Fibroblast of gingiva (primary cell): ENCODE data around the gene CETP.
A peak's percentile ranks its signal among the peaks of the same experiment; 100 is the strongest.
"Not testable (repeated sequence)": the region's sequence is repeated elsewhere in the genome, so short reads cannot be mapped to it uniquely, and the experiment has no call there.

Experiments
- DNase-seq: peaks from one replicate; pipeline ENCODE4 v3.0.0-alpha.2; 2011; ENCODE audit warnings: low read depth

The CETP gene

GRCh38 chr16:56934599-56935145, 27.1 kb upstream of the CETP start:
- DNase-seq: not testable (repeated sequence)

- no peak for DNase-seq
These were observed 26.5 kb upstream of the CETP start for GRCh38 chr16:56935201-56935600.

DNA sequence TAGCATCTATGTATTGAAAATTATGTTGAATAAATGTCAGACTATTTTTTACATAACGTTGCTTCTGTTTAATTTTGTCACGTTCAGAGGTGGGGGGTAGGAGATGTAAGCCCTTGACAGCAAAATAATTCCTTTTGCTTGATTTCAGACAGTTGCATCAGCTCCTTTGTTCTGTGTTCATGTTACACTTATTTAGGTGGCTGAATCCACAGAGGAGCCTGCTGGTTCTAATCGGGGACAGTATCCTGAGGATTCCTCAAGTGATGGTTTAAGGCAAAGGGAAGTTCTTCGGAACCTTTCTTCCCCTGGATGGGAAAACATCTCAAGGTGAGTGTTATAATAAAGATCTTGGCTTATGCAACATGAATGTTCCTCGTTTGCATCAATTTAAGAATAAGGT, 25.3 kb upstream of the CETP start:
- no peak for DNase-seq

DNA sequence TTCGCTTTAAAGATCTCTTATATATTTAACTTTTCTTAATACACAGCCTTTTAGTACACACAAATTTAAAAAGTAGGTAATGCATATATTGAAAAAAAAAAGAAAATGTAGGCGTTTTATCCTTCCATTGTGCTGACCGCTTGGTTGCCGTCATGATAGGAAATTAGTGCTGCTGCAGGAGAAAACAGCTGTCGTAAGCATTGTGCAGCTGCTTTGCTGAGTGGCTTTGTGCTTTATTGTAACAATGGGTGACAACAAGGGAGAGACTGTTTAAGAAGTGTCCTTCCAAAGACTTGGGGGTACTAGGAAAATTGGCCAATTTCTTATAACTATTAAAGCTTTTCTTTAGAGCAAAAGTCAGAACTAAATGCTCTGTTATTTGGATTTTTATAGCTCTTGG, 24.8 kb upstream of the CETP start:
- no peak for DNase-seq

DNA sequence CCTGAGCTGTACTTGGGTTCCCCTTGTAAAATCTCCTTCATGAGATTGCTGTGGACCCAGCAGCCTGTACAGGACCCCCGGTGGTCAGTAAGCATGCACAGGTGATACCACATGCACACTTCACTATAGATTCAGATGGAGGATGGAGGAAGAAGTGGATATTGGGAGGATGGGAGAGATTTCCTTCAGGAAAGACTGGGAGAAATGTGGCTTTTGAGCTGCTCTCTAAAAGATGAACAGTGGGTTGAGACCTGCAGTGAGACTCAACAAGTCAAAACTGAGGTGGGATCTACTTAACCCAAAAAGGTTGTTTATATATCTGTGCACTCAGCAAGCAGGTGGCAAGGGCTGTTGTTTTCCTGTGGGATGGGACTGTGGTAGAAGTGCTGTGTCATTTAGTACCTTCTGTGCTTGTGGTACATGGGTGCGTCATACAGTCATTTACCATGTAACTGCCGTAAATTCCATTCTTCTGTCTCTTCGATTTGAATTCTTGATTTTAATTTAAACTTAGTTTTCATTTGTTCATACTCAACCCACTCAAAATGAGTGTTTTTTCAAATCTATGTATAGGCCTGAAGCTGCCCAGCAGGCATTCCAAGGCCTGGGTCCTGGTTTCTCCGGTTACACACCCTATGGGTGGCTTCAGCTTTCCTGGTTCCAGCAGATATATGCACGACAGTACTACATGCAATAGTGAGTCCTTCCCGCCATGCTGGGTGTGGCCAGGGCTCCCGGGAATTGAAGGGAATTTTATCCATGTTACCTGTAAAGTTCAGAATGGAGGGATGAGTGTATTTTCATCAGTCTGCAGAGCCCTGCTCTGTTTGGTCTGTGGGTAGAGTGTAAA, 22.9 kb upstream of the CETP start:
- no peak for DNase-seq

DNA sequence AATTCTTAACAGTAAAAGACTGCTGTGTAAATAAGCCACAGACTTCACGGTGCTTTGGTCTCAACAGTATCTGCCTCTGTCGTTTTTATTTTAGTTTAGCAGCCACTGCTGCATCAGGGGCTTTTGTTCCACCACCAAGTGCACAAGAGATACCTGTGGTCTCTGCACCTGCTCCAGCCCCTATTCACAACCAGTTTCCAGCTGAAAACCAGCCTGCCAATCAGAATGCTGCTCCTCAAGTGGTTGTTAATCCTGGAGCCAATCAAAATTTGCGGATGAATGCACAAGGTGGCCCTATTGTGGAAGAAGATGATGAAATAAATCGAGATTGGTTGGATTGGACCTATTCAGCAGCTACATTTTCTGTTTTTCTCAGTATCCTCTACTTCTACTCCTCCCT, 21.9 kb upstream of the CETP start:
- DNase-seq: no peak

- DNase-seq: no peak
These were observed 20.7 kb upstream of the CETP start for GRCh38 chr16:56941092-56941491.

- no peak for DNase-seq
These were observed 19.9 kb upstream of the CETP start for GRCh38 chr16:56941856-56942331.

- DNase-seq: no peak
These were observed 17.9 kb upstream of the CETP start for GRCh38 chr16:56943761-56944375.

DNA sequence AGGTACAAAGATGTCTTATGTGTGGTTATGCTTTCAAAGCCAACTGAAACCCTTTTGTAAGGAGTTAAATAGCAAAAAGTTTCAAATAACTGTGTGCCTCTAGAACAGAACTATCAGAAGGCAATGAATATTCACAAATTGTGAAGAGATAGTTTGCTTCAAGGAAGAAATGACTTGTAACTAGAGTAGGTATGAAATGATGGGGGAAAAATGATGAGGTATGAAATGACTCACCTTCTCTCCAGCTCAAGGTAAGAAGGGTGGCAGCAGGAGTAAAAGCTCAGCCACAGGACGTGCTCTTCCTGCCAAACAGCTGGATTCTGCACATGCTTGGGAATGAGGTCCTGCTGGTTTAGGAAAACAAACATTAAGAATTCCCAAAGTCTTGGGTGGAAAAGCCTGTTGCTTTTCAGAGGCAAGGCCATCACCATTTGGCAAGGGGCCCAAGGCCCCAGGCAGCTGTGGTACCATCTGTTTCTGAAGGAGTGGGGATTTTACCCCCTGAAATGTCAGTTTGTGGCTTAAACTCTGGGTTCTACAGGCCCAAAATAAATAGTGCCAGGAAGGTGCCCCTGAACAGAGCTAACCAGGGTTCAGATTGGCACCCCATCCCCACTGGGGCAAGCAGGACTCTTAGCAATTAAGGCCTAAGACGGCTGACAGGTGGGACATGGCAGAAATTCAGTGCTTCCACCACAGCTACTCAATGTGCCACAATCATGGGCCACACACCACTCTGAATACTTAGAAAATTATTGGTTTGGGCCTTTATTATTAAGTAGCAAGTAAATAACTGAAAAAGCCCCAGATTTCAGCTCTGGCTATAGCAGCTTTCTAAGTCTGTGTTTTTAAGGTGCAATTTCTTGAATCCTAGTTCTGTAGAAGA, 16.6 kb upstream of the CETP start:
- DNase-seq: no peak

DNA sequence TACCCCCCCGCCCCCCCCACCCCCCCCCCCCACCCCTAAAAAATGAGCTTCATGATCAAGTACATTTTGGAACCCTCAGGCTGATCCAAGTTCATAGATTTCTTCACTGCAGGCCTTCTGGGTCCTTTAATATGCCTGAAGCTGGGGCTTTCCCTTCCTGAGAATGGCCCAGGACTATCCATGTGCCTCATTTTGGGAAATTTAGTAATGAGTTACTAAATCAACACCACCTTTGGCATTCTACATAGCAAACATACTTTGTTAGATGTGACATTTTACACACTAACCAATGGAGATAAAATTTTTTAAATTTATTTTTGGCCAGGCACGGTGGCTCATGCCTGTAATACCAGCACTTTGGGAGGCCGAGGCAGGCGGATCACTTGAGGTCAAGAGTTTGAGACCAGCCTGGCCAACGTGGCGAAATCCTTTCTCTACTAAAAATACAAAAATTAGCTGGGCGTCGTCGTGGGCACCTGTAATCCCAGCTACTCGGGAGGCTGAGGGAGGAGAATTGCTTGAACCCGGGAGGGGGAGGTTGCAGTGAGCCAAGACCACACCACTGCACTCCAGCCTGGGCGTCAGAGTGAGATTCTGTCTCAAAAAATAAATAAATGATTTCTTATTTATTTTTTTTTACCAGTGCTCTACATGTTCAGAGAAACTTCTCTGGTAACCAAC, 15.8 kb upstream of the CETP start:
- no peak for DNase-seq

DNA sequence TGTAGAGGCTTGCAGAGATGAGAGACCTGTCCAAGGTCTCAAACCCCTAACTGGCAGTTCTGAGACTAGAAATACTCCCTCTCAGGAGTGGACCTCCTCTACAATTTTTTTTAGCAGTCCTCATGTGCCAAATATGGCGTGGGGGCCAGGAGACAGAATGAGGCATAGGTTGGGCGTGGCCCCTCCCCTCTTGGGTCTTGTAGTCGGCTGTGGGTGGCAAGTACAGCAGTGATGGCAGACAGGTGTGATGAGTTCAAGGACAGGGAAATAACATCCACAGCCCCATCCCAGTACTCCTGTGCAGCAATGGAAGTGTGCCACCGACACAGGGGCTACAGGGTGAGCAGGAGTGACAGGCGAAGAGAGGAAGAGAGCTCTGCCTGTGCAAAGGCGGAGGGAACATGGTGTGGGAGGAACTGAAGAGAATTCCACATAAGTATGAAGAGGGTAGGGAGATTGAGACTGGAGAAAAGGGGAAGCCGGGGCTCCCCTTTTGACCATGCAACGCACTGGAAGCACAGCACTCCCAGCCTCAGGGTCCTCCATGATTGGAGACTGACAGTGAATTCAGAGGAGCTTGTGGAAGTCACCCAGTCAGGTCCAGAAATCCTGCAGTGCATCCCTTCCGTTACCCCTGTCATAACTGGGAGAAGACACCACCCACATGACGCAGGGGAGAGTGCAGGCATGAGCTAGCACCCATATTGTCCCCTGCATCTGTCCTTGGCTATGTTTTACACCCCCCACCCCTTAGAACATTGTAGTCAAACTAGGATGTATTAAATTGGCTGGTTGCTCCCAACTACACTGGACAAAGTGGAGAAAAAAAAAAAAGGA, 14.8 kb upstream of the CETP start:
- no peak for DNase-seq

DNA sequence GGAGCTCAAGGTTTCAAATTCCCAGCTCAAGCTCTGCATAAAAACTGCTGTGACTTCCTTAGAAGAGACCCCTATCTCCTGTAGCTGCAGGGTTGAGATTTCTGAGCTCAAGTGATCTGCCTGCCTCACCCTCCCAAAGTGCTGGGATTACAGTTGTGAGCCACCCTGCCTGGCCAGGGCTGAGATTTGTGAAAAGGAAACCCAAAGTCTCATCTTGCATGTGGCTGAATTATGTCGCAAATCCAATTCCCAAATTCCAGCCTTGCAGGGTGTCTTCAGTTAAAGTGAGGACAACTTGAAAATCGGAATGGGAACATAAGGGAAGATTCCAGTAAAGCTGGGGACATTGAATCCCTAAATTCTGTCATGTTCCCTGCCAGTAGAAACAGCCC, 14.2 kb upstream of the CETP start:
- peak; percentile 50 for DNase-seq

GRCh38 chr16:56948234-56948633, 13.5 kb upstream of the CETP start:
- DNase-seq: no peak

DNA sequence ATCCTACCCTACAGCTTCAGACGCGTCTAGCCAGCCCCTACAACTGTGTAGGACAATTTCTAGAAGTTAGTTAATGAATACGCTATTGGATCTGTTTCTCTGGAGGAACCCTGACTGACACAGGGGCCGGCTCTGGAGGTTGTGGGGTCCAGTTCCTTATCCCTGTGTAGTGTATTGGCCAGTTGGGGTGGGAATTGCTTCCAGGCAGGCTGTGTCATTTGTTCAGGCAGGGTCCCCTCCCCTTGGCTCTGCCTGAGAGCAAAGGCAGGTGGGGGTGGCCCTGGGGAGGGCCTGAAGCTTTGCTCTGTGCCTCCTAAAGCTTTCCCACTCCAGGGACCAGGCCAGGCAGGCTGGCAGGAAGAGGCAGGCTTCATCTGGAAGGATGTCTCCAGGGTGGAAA, 11.7 kb upstream of the CETP start:
- no peak for DNase-seq

- DNase-seq: no peak
These were observed 11.3 kb upstream of the CETP start for GRCh38 chr16:56950455-56950854.

- DNase-seq: peak; percentile 46
These were observed 10.6 kb upstream of the CETP start for GRCh38 chr16:56950881-56951771.

GRCh38 chr16:56953006-56953405, 8.7 kb upstream of the CETP start:
- DNase-seq: no peak

- DNase-seq: no peak
These were observed 5.7 kb upstream of the CETP start for GRCh38 chr16:56956076-56956475.

DNA sequence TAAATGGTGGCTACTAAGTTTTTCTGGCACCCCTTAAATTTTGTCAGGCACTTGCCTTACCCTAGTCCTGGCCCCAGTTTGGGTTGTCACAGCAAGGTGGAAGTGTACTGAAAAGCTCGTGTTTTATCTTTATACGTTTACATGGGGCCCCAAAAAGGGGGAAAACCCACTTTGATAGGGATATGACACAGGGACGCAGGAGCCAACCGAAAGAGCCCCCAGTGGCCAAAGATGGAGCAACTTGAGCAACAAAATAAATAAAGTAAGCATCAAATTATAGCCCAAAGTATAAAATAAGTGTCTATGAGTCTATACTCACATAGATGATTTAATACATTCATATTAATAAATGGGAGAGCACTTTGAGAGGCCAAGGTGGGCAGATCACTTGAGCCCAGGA, 5.0 kb upstream of the CETP start:
- no peak for DNase-seq
